Ovary (tissue), 9 donors: ENCODE measurements around the gene ANP32B. TPM values are rescaled to one million over a fixed set of nuclear protein-coding genes. Genes with fewer than 3 reads are reported as not detected.

Experiments
- DNase-seq, 5 donors: peaks; one replicate each; pipeline ENCODE4 v3.0.0-alpha.2; 2019 to 2020
- H3K27ac ChIP-seq, 2 donors: fragments of 200-600 bp; one replicate each; pipeline versions ENCODE4 v1.5.1 to v1.8.0; 2019 to 2022
- H3K27me3 ChIP-seq: fragments of 200-600 bp; one replicate; pipeline ENCODE4 v1.8.0; 2022
- H3K36me3 ChIP-seq: fragments of 200-600 bp; sonication (generic); one replicate; pipeline ENCODE4 v1.5.1; 2019
- H3K4me1 ChIP-seq: one replicate; pipeline ENCODE4 v1.8.1; 2013; ENCODE audit warnings: mild to moderate bottlenecking, moderate library complexity; ENCODE audit not compliant: insufficient read depth
- H3K4me3 ChIP-seq: fragments of 200-600 bp; sonication (generic); one replicate; pipeline ENCODE4 v1.5.1; 2017
- H3K9me3 ChIP-seq, 2 donors: fragments of 200-600 bp in 1 of 2; sonication (generic) in 1 of 2; one replicate each; pipeline versions ENCODE4 v1.5.1 to v1.8.1; 2013 to 2019; ENCODE audit warnings: mild to moderate bottlenecking in 1 of 2, moderate library complexity in 1 of 2
- EP300 ChIP-seq: sonication (generic); formaldehyde crosslinking; IDR thresholded peaks from one replicate; pipeline ENCODE4 v1.6.1; 2017; ENCODE audit warnings: antibody characterized with exemption
- POLR2A ChIP-seq: fragments of 450-650 bp; IDR thresholded peaks from one replicate; pipeline ENCODE4 v1.6.1; 2017; ENCODE audit warnings: antibody characterized with exemption, mild to moderate bottlenecking, moderate library complexity
- WGBS, 3 donors: extraction: QIAGEN DNeasy Blood & Tissue Kit in 1 of 3; methylation state at CpG; one replicate each; pipeline versions ENCODE4 v1.1.5 to v1.1.7; 2013 to 2017; 5-methylcytosine and 5-hydroxymethylcytosine counted together
- intact Hi-C, 4 donors: fragments of 100-400 bp; cut with DNase I; formaldehyde crosslinking; loops; one replicate each; pipeline versions ENCODE4 v1.11.0 to v1.15.1; 2022 to 2023
- polyA plus RNA-seq, 2 donors: library from polyadenylated mRNA; stranded (reverse); fragments of 200-250 nt in 1 of 2; fragments of 350-450 nt in 1 of 2; fragmentation: Illumina TruSeq in 1 of 2; extraction: RNeasy Lipid Tissue Mini Kit (QIAGEN cat#74804) in 1 of 2; gene quantifications; one replicate each; pipeline ENCODE4 v1.2.3, GENCODE V29; 2013 to 2014
- total RNA-seq, 7 donors: library from RNA; depleted of rRNA in 2 of 7; stranded (reverse); fragments of >200 nt in 2 of 7; fragmentation: NEBNext Ultra II Directional in 3 of 7; extraction: Animal tissue kit (Norgen Biotek cat#: 25700) in 3 of 7; gene quantifications; one replicate each; pipeline versions ENCODE4 v1.1.0 to v1.2.4, GENCODE V29; 2016 to 2023
- TF ChIP-seq, protein P1 (sequence below), 3 donors: fragments of 450-650 bp in 2 of 3; fragments of 200-600 bp in 1 of 3; IDR thresholded peaks; one replicate each; pipeline versions ENCODE4 v1.5.1 to v1.8.0; 2016 to 2022; ENCODE audit warnings: antibody characterized with exemption in 3 of 3, mild to moderate bottlenecking in 1 of 3
- donor health status: DM: no; HTN: no; CAD: no; lungs with moderate emphysema.
- donor health status: DM: no; HTN: no; CAD: no.
- donor health status: Bipolar disorder and iron deficiency.
- donor health status: DM: yes; HTN: yes; CAD: no.
- donor health status: DM: no; HTN: no; CAD: no.
- donor health status: DM: yes; HTN: yes; CAD: no.

ANP32B gene
- total and polyA plus RNA-seq, 9 donors, result 41.4 to 302 (median 153) TPM

DNA sequence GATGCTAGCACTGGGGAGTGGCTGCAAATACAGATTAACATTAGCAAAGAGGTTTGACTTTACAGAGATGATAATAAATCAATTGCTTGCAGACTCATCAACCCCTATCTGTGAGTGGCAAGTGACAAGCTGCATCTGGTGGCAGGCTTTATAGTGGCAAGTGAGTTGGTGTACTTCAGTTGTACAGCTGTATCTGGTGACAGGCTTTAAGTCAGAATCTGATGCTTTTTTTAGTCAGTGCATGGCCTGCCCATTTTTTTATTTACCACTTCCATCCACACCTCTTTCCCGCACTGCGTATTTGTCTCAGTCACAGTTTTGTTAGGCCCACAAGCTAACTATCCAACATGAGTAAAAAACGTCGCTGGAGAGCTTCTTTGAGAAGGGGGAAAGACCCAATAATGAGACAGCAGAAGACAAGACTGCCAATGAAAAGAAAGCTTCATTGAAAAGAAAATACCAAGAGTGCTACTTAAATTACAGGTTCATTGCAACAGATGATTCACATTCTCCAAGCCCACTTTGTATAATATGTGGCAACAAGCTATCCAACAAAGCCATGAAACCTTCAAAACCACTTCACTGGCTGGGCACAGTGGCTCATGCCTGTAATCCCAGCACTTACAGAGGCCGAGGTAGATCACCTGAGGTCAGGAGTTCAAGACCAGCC lies 23.1 kb downstream of the ANP32B start:
- TF ChIP-seq POLR2A (no peak), EP300 (no peak)
- TF ChIP-seq, protein P1, sequence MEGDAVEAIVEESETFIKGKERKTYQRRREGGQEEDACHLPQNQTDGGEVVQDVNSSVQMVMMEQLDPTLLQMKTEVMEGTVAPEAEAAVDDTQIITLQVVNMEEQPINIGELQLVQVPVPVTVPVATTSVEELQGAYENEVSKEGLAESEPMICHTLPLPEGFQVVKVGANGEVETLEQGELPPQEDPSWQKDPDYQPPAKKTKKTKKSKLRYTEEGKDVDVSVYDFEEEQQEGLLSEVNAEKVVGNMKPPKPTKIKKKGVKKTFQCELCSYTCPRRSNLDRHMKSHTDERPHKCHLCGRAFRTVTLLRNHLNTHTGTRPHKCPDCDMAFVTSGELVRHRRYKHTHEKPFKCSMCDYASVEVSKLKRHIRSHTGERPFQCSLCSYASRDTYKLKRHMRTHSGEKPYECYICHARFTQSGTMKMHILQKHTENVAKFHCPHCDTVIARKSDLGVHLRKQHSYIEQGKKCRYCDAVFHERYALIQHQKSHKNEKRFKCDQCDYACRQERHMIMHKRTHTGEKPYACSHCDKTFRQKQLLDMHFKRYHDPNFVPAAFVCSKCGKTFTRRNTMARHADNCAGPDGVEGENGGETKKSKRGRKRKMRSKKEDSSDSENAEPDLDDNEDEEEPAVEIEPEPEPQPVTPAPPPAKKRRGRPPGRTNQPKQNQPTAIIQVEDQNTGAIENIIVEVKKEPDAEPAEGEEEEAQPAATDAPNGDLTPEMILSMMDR (IDR thresholded peaks at IDR 0.05), result no peak
- DNase-seq, result no peak
- H3K27ac ChIP-seq, result no peak overlapping the region
- no peaks in the 10 kb centered on the region for H3K4me1 ChIP-seq
- WGBS, 3 donors, result 89 to 92% (median 91%) methylated on average over 5 of the region's 5 CpGs
- H3K27me3 ChIP-seq, result no peaks in the 10 kb centered on the region
- no peaks in the 10 kb centered on the region for H3K36me3 ChIP-seq
- no peak overlapping the region for H3K4me3 ChIP-seq
- intact Hi-C loops, result no loop called here
- H3K9me3 ChIP-seq, result no peaks in the 10 kb centered on the region

DNA sequence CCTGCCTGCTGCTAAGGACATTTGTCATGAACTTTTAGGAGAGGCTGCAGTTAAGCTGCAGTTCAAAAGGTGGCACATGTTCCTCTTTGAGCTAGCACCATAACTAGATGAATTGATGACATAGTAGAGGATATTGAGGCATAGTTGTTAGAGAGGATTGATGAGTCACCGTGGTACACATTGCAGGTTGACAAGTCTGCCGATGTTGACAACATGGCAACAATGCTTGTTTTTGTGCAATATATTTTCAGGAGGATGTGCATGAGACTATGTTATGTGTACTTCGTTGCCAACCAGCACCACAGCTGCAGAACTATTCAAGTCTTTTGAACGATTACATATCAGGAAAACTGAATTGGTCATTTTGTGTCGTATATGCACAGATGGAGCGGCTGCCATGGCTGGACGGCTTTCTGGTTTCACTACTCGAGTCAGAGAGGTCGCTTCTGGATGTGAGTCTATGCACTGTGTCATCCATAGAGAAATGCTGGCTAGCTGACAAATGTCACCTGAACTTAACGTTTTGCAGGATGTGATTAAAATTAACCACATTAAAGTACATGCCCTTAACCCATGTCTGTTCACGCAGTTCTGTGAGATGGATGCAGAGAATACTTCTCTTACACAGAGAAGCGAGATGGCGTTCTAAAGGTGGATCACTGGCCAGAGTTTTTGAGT lies 24.2 kb downstream of the ANP32B start:
- Histone ChIP-seq H3K27ac (no peak overlapping the region), H3K36me3 (no peaks in the 10 kb centered on the region), H3K27me3 (no peaks in the 10 kb centered on the region), H3K4me1 (no peaks in the 10 kb centered on the region), H3K9me3 (no peaks in the 10 kb centered on the region), H3K4me3 (no peak overlapping the region)
- TF ChIP-seq POLR2A (no peak), EP300 (no peak)
- TF ChIP-seq, protein P1 (IDR thresholded peaks at IDR 0.05), result no peak
- WGBS, 3 donors, result 85 to 89% (median 86%) methylated on average over 13 of the region's 13 CpGs
- intact Hi-C loops, result no loop called here
- DNase-seq, result no peak

DNA sequence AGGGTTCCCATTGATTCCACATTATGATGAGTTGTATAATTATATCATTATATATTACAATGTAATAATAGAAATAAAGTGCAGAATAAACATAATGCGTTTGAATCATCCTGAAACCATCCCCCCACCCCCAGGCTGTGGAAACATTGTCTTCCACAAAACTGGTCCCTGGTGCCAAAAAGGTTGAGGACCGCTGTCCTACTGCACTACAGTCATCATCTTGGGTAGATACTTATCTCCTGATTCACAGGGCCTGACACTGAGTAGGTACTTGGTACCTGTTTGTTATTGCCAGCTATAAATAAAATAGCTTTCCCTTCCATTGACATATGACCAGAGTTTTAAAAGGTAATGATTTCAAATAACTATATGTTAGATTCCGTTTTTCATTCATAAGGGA lies 25.6 kb downstream of the ANP32B start:
- TF ChIP-seq POLR2A, result no peak
- no peak for TF ChIP-seq EP300
- TF ChIP-seq, protein P1 (IDR thresholded peaks at IDR 0.05), result no peak
- H3K27ac ChIP-seq, result no peak overlapping the region
- no peaks in the 10 kb centered on the region for H3K9me3 ChIP-seq
- H3K27me3 ChIP-seq, result no peaks in the 10 kb centered on the region
- no peaks in the 10 kb centered on the region for H3K36me3 ChIP-seq
- DNase-seq, result no peak
- WGBS, 3 donors, result 85 to 90% (median 86%) methylated on average over 3 of the region's 3 CpGs
- intact Hi-C loops, result no loop called here
- no peak overlapping the region for H3K4me3 ChIP-seq
- no peaks in the 10 kb centered on the region for H3K4me1 ChIP-seq

DNA sequence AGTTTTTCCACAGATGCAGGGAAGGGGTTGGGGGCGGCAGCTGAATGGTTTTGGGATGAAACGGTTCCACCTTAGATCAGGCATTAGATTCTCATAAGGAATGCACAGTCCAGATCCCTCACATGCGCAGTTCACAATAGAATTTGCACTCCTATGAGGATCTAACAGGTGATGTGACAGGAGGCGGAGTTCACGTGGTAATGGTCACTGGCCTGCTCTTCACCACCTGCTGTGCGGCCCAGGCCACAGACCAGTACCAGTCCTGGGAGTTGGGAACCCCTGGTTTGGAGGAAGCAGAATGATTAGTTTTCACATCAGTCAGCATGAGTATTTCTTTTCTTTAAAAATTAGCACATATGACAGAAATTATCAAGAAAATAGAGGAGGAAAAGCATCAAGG lies 26.3 kb downstream of the ANP32B start:
- intact Hi-C loops, result no loop called here
- WGBS, 3 donors, result 90 to 92% (median 91%) methylated on average over 6 of the region's 6 CpGs
- TF ChIP-seq POLR2A, result no peak
- TF ChIP-seq, protein P1 (IDR thresholded peaks at IDR 0.05), result no peak
- no peak for TF ChIP-seq EP300

More for the DNA sequence above, 26.3 kb downstream of the ANP32B start:
- no peaks in the 10 kb centered on the region for H3K4me1 ChIP-seq
- H3K36me3 ChIP-seq, result no peaks in the 10 kb centered on the region
- DNase-seq, result no peak
- no peak overlapping the region for H3K27ac ChIP-seq
- no peak overlapping the region for H3K4me3 ChIP-seq
- H3K9me3 ChIP-seq, result no peaks in the 10 kb centered on the region
- no peaks in the 10 kb centered on the region for H3K27me3 ChIP-seq
